HG03558 (cell line): ENCODE measurements around the gene PCSK4.
A peak's percentile ranks its signal among the peaks of the same experiment; 100 is the strongest.
"Not testable (repeated sequence)": the region's sequence is repeated elsewhere in the genome, so short reads cannot be mapped to it uniquely, and the experiment has no call there.

Experiments used
- ATAC-seq: cut with Tn5 transposase; IDR thresholded peaks from one replicate; pipeline ENCODE4 v1.9.1; 2021; ENCODE audit warnings: moderate number of reproducible peaks; ENCODE audit not compliant: unreplicated experiment; ENCODE audit errors: extremely low read depth

PCSK4 gene

GRCh38 chr19:1490311-1491113, at the start of gene PCSK4:
Gene PCSK4 (minus strand): TSS chr19:1490350. CDS start chr19:1490346, 4 bp downstream.
- ATAC-seq = peak; percentile 55

- ATAC-seq = not testable (repeated sequence)
Measured at GRCh38 chr19:1539749-1540148, 49.6 kb upstream of the PCSK4 start.

GRCh38 chr19:1538978-1539377, 48.8 kb upstream of the PCSK4 start:
- no peak for ATAC-seq

GRCh38 chr19:1535699-1536098, 45.5 kb upstream of the PCSK4 start:
- not testable (repeated sequence) for ATAC-seq

- no peak for ATAC-seq
Measured at GRCh38 chr19:1534972-1535371, 44.8 kb upstream of the PCSK4 start.

GRCh38 chr19:1533510-1534150, 43.5 kb upstream of the PCSK4 start:
- no peak for ATAC-seq

- ATAC-seq = no peak
Measured at GRCh38 chr19:1532003-1532402, 41.9 kb upstream of the PCSK4 start.

GRCh38 chr19:1531587-1531986, 41.4 kb upstream of the PCSK4 start:
- ATAC-seq = no peak

GRCh38 chr19:1530856-1531255, 40.7 kb upstream of the PCSK4 start:
- ATAC-seq = not testable (repeated sequence)

GRCh38 chr19:1529430-1529816, 39.3 kb upstream of the PCSK4 start:
- no peak for ATAC-seq

- no peak for ATAC-seq
Measured at GRCh38 chr19:1528596-1529429, 38.7 kb upstream of the PCSK4 start.

GRCh38 chr19:1527650-1528309, 37.6 kb upstream of the PCSK4 start:
- no peak for ATAC-seq

- no peak for ATAC-seq
Measured at GRCh38 chr19:1526979-1527649, 37.0 kb upstream of the PCSK4 start.

GRCh38 chr19:1526066-1526778, 36.1 kb upstream of the PCSK4 start:
- ATAC-seq = no peak

GRCh38 chr19:1525343-1525742, 35.2 kb upstream of the PCSK4 start:
- ATAC-seq = no peak

- no peak for ATAC-seq
Measured at GRCh38 chr19:1524972-1525325, 34.8 kb upstream of the PCSK4 start.

GRCh38 chr19:1524287-1524971, 34.3 kb upstream of the PCSK4 start:
- no peak for ATAC-seq

- ATAC-seq = no peak
Measured at GRCh38 chr19:1523412-1524286, 33.5 kb upstream of the PCSK4 start, which contains the start of gene PLK5. Gene PLK5 (plus strand): TSS chr19:1524077. CDS start chr19:1526997, 2,920 bp downstream.
